HK-2 (cell line): ENCODE results near the gene ZBTB20.

ENCODE experiments used
- DNase-seq: peaks from one replicate; pipeline ENCODE4 v3.0.0-alpha.2; 2018; ENCODE audit not compliant: unreplicated experiment

Gene ZBTB20

DNA sequence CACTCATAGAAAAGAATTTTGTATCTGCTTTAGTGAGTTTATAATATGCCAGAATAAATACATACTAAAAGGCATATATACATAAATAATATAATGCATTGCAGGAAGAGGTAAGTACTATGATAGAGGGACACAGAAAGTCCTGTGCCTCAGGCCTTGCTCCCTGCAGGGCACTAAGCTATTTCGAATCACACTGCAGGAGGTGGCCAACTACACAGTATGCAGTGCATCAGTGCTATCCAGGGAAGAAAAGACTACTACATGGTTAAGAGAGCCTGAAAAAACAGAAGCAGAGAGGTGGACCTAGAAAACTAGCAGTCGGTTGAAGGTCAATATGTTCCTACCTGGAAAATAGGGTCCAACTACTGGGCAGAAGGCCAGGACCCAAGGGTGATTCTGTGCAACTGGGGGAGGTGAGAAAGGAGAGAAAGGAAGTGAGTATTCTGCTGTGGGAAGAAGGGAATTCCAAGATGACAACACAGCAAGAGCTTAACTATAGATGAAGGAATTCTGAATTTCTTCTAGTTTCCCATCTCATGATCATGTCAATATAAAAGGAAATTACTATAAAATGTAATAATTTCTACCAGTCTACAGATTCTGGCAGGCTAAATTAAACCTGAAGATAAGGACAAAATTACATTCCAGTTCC lies 218.0 kb downstream of the ZBTB20 start:
- peak; percentile 6 for DNase-seq

DNA sequence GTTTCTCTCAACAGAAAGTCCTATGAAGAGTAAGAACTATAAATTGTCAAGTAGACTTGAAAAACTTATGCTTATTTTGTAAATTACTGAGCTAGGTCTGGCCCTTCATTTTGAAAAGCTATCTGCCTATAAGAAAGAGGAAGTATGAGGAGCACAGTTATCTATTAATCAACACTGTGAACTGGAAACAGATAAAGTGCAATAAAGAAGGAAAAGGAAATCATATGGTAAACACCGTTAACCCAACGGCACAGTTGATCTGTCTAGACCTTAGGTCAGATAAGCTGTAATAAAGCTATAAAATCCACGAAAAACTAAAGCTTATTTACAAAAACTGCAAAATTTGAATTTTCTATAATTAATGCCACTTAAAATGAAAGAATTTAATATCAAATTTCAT lies 242.5 kb downstream of the ZBTB20 start:
- no peak for DNase-seq

DNA sequence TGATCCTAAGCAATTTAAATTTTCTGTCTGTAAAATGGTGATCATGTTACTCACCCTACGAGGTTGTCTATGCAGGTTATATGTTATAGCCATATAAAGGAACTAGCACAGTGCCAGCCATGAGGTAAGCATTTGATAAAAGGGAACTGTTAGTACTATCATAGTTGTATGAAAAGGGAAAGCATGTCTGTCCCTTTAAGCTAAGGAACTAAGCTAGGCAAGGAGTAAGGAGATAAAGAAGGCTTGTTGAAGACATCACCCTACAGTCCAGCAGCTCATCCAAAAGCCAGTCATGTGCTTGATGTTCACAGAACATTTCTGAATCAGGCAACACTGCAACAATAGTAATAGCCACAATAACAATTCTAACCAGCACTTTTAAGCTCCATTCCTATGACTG lies 243.9 kb downstream of the ZBTB20 start:
- DNase-seq = no peak

DNA sequence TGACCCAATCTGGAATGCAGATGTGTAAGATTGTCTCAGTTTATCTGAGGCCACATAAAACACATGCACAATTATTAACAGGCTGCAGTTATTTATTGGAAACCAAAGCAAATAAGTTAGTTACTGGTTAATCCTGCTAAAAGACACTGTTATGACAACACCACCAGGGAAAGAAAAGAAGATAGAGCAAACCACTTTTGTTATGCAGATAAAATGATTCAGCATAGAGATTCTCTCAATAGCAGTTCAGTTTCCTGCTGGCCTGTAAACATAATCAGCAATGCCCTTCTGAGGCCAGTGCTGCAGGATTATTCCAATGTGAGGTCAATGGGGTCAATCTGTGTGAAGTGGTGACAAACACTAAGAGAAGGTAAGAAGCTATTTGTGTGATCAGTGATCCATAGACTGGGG lies 244.4 kb downstream of the ZBTB20 start:
- DNase-seq = peak; percentile 39

DNA sequence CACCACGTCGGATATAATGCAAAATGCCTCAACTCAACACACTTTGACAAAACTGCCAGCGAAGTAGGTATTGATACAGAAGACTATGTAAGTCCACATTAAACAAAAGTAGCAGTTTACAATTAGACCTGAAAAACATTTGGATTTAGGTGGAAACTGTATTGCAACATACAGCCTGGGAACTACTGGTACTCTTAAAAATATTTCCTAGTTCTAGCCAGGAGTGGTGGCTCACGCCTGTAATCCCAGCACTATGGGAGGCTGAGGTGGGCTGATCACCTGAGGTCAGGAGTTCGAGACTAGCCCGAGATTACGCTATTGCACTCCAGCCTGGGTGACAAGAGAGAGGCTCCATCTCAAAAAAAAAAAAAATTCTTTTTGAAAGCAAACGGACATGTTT lies 246.2 kb downstream of the ZBTB20 start:
- DNase-seq = no peak

DNA sequence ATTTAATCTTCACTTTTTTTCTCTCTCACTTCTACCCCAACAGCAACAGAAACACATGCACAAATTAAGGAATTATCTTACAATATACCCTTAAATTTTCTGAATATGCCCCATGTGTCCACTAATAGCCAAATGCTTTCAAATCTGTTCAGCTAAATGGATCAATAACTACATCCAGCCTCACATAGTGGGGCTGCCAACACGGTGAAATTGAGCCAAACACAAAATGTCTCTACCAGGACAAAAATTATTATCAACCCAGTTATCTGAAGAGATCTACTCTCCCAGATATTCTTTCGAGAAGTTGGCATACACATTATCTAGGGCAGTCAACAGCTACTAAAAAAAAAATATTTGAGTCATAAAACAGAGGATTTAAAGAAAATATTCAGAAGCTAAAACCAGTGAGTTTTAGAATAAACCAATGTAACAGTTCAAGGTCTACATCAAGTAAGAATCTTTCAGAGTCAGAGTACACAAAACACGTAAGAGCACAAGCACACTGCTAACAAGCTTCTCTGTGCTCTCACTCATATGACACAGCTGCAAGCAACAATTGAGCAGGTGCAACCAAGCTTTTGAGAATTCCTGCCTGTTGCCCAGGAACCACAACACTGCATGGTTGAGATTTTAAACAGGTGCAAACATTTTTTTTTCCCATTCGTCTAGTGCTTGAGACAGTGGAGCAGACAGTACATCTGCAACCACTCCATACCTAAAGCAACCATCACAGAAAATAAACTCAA lies 247.7 kb downstream of the ZBTB20 start:
- DNase-seq = no peak

DNA sequence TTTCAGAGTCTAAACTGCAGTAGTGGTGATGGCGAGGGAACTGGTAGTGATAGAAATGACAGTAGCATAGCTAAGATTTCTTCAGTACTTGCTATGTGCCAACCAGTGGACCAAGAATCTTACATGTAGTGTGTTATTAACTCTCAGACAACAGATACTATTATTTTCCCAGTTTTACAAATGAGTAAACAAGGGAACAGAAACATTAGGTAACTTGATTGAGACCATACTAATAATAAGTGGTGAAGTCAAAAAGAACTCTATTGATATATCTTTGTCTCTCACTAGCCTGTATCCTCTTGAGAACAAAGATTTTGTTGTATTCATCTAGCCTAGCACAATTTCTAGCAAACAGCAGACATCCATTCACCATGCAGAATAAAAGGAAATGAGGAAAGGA lies 250.1 kb downstream of the ZBTB20 start:
- DNase-seq = no peak

DNA sequence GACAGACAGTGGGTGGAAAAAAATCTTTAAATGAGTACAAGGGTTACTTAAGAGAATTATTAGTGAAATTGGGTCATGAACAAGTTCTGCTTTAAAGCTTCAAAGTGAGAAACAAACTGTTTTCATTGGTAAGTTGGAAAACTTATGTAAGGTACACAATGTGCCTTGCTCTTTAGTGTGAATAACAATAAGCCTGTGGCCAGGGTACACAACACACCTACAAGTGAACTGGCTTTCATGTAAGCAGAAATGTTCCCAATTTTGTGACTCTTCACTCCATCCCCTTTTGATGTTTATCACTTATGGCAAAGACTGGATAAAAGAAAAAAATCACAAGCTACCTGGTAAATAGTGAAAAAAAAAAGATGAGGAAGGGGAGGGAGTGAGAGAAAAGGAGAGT lies 253.7 kb downstream of the ZBTB20 start:
- no peak for DNase-seq

DNA sequence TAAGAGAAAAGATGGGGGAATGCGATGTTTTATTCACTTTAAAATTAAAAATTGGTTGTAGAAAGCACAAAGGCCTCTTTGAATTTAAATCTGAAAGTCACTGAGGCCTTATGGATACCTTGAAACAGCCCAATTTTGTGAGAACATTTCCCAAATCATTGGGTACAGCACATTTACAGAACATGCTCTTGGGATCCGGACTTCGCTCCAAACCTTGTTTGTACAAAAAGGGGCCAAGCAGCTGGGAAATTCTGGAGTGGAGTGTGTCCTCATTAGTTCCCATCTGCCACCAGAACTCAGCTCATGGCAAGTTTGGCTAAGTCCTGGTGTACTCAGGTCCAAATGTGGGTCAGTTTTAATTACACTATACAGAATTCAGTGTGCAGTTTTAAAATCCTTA lies 254.2 kb downstream of the ZBTB20 start:
- no peak for DNase-seq

DNA sequence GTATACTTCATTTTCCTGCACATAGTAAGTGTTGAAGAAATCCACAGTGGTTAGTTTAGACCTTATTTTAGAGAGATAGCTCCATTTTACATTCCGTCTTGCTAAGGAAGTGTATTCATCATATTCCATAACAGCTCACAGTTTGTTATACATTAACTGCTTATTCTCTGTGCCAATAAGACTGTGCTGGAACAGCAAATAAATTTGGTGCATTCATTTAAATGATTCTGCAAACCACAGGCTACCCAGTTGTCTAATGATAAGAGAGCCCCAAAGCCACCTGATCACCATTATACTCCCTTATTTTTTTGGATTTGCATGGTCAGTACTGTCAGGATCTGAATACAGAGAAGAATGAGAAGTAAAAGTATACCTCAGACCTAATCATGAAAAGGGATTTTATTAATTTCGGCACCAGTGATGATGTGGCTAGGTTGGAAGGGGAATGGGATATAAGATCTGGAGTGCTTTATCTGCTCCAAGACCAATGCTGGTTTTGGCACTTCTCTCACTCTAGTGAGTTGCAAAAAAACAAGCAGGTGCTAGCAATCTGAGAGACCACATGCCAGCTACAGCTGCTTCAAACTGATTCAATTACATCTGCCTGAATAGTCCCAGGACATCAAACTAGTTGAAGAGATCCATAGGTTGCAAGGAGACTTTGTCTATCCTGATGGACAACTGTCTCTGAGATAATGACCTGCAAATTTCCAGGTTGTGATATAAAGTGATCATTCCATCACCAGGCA lies 254.8 kb downstream of the ZBTB20 start:
- no peak for DNase-seq

DNA sequence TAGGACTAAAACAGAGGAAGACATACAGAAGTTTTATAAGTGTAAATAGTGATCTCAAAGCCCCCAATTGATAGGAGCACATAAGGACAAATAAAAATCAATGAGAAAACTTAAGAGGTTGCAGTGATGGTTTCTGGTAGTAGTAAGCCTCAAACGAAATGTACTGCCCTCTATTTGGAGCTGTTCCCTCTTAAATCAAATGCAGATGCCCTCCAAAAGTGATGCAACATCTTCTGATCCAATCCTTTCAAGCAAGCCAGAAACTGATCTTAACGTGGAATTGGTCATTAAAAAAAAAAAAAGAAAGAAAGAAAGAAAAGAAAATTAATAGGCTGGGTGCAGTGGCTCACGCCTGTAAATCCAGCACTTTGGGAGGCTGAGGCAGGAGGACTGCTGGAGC lies 259.3 kb downstream of the ZBTB20 start:
- DNase-seq = no peak

DNA sequence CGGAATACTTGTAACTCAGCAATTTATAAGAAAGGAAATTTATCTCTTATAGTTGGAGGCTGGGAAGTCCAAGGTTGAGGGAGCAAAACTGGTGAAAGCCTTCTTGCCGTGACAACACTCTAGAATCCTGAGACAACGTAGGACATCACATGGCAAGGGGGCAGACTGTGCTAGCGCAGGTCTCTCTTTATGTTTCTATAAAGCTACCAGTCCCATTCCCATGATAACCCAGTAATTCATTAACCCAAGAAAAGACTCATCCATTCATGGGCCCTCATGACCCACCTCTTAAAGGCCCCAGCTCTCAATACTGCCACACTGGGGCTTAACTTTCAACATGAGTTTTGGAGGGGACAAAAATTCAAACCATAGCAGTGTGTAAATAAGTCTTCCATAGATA lies 260.2 kb downstream of the ZBTB20 start:
- DNase-seq = no peak

DNA sequence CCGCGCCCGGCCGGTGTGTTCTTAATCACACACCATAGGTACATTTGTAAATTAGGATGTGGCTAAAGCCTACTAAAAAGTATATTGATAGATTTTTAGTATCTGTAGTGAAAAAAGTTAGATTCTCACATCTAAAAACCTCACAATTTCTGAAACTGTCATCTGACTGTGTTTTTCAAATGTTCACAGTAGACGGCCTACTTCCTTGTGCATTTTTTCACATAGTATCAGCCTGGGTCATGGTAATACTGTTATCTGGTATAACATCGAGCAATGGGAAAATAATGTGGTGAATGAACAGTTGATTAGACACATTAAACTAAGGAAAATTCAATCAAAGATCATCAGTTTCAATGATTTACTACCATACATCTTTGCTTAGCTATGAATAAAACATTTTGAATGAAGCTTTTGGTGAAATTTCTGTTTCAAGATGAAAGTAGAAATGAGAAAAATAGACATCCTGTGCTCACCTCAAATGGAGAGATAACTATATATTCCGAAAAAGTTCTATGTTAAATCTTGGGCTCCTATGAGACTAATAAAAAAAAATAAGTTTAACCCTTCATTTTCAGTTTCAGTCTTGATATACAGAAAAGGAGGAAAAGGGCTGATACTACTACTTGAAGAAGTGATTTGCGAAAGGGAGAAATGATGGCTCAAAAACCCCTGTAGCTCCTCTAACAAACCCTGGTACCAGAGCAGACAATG lies 262.7 kb downstream of the ZBTB20 start:
- DNase-seq = no peak

DNA sequence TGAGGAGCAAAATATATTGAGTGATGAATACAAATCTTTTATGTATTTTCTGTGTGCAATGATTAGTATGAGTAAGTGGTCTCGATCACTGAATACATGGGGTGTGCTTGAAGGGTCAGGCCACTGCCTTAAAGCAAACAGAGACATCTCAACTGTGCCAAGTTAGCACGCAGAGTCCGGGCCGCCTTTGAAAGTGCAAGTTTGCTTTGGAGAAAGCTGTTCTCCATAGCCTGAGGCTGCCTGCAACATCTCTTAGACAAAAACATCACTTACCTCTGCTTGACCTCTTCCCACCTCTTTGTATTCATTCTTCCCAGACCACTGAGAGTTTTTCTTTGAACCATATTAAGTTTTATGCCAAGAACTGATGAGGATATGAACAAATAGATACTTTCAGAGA lies 267.0 kb downstream of the ZBTB20 start:
- no peak for DNase-seq

DNA sequence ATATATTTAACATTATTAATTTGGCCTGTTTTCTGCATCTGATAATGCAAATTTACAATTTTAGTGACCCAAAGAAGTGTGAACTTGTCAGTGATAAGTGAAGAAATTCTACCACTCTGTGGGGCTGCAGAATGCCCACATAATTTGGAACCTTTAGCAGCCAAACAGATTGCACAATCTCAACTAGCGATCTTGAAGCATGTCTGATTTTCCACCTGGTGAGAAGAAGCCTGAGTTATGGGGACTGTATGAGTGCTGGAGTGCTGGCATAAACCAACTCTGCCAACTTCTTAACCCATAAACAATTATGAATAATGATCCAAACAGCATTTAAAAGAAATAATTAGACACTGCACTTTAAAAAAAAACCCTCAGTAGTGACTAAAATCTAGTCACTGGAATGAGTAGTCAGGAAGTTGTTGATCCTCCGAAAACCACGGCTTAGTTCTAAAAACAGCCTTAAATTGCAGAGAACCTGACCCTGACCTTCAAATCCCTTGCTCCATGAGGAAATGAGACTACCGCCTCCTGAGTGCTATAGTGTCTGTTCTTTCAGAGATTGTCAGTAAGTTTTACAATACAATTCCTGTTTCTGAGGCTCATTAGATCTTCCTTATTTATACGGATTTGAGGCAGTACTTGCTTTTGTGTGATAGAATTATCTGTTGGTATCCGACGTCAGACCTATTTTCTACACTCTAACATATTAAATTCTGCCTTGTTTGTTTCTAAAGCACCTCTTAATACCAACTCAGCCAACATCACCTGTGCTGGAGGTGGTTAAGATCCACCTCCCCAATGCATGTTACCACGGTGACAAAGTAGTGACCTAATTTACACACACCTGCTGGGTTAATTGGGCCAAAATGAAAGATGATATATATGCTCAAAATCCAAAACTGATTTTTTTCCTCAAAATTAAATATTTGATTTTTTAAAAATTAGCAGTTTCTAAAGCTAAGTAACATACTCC lies 267.7 kb downstream of the ZBTB20 start:
- no peak for DNase-seq

DNA sequence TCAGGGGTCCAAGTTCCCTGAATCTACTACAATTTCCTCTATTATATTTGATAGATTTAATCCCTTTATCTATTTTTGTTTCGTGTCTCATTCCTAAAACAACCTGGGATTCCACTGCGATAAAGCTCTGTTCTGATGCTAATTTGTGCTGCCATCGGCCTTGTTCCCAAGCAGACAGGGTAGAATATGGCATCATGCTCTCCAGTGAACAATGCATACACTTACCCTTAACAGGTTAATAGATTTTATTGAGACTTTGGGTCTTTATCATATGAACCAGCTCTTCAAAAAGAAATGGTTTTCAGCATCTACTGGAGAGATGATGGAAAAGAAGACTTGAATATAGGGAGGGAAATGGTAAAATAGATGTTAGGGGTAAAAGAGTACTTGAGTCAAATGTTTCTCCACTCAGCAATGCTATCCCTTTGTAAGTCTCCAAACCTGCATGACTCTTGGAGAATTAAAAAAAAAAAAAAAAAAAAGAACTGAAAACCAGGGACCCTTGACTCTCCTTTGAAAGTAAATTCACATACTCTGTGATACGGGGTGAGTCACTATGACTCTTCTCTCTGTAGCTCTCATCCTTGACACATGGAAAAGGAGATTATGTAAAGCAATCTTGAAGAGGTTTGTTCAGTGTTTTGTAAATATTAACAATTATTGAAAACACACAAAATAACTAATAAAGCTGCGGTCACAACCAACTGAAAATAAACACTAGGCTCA lies 268.8 kb downstream of the ZBTB20 start:
- no peak for DNase-seq

DNA sequence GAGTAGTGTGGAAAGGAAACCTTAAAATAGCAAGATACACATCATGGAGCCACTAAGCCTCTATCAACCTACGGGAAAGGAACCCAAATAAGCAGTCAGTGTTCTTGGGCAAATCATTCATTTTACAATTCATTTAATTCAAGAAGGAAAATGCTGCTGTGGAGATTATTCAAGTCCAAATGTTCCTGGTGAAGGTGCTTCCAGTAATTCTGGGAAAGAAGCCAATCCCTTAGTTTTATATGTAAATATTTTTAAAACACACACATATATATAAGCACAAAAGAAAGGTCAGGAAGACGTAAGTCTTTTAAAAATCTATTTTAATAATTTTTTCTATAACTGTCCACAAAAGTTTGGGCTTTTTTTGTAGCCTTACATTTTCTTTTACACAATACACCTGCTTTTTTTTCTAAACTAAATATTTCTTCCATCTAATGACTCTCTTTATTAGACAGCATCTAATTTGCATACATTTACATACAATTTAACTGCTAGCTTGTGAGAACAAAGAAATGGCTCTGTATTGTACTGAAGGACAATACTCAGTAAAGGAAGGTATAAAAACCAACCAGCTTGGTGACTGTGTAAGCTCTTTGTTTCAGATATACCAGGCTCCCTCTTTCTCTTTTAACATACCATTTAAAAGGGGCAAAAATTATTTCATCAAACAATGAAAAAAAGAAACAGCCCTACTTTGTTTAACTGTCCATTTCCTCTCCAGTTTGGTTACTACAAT lies 269.5 kb downstream of the ZBTB20 start:
- no peak for DNase-seq

DNA sequence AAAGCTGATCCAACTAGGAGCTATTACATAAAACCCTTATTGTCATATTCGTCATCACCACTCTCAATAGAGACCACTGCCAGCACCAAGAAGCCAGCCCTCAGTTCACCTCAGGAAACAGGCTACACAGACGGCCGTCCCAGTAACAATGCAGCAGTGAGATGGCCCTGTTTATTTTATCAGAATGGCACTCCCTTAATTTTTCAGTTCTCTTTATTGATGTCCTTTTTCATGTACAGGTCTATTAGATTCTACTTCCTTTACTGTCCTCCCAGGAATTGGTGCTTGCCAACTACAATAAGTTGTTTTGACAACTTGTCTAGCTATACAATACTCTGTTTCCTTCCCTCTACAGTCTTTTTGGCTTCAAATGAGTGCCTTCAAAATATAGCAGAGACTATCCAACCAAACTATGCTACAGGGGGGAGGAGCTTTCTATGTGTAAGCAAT lies 272.5 kb downstream of the ZBTB20 start:
- DNase-seq = no peak

DNA sequence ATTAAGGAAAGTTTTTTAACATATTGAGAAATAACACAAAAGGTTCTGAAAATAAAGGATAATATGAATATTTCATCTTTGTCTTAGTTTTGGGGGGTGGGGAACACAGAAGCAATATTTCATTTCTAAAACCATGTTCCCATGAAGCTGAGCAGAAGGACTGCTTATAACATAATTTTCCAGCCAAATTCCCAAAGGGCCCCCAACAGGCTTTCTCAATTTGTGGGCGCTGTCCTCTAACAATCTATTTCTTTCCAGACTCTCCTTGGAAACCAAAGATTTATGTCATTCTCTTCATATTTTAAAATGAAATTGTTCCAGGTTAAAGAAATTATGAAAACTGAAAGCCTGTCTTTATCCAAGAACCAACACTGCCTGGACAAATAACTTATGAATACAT lies 273.5 kb downstream of the ZBTB20 start:
- no peak for DNase-seq

DNA sequence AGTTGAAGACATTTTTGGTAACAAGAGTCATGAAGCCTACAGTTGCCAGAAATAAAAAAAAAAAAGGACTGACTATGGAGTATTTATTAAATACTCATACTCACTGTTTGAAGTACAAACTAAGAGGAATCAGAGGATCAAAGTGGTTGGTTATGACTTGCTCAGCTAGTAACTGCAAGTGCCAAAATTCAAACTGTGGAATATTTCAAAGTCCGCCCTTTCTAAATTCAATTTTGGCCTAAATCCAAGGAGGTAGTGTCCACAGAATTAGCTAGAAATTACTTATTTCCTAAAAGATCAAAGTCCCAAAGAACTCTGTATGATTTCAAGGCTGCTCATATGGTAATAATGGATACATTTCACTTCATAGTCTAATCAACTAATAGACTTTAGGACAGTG lies 274.5 kb downstream of the ZBTB20 start:
- no peak for DNase-seq
